Loucy (cell line): ENCODE measurements around the gene CXorf38.

Experiments
- CTCF ChIP-seq: fragments of 200-600 bp; sonication (generic); conservative IDR thresholded peaks from 2 replicates; pipeline ENCODE4 v1.5.1; 2014; ENCODE audit warnings: mild to moderate bottlenecking, antibody characterized with exemption, low read length
- EZH2phosphoT487 ChIP-seq: fragments of 200-600 bp; IDR thresholded peaks from 2 replicates; pipeline ENCODE4 v1.6.1; 2018; ENCODE audit warnings: antibody characterized with exemption, mild to moderate bottlenecking, moderate library complexity, borderline replicate concordance

GRCh38 chrX:40660381-40660780 lies 13.0 kb upstream of the CXorf38 start:
- TF ChIP-seq CTCF (no peak), EZH2phosphoT487 (no peak)
